NT2/D1 (cell line): ENCODE measurements around the gene UBE4B.
"Not testable (repeated sequence)": the region's sequence is repeated elsewhere in the genome, so short reads cannot be mapped to it uniquely, and the experiment has no call there.

Source experiments
- DNase-seq: peaks from one replicate; pipeline ENCODE4 v3.0.0-alpha.2; 2011; ENCODE audit warnings: low read depth, low spot score
- H3K27me3 ChIP-seq: 2 replicates; pipeline ENCODE4 v1.6.0; 2011; ENCODE audit warnings: mild to moderate bottlenecking; ENCODE audit not compliant: insufficient read length, insufficient read depth
- H3K36me3 ChIP-seq: 2 replicates; pipeline ENCODE4 v1.6.1; 2011; ENCODE audit warnings: mild to moderate bottlenecking, low read length, mixed read lengths; ENCODE audit not compliant: insufficient read depth, insufficient read length
- H3K4me1 ChIP-seq: 2 replicates; pipeline ENCODE4 v1.5.1; 2011; ENCODE audit not compliant: insufficient read depth, insufficient read length
- H3K4me3 ChIP-seq: 2 replicates; pipeline ENCODE4 v1.5.1; 2011; ENCODE audit warnings: low read depth; ENCODE audit not compliant: insufficient read length
- H3K9ac ChIP-seq: 2 replicates; pipeline ENCODE4 v1.6.0; 2011; ENCODE audit warnings: low read depth; ENCODE audit not compliant: insufficient read length
- H3K9me3 ChIP-seq: 2 replicates; pipeline ENCODE4 v1.5.1; 2011; ENCODE audit warnings: mild to moderate bottlenecking, low read length; ENCODE audit not compliant: insufficient read depth
- SUZ12 ChIP-seq: IDR thresholded peaks from 2 replicates; pipeline ENCODE4 v1.6.1; 2011; ENCODE audit not compliant: insufficient read length, insufficient read depth; ENCODE audit errors: extremely low read depth
- YY1 ChIP-seq: IDR thresholded peaks from 2 replicates; pipeline ENCODE4 v1.6.1; 2011; ENCODE audit not compliant: insufficient read length, insufficient read depth
- ZNF274 ChIP-seq: IDR thresholded peaks from 2 replicates; pipeline ENCODE4 v1.6.1; 2011; ENCODE audit warnings: mild to moderate bottlenecking, low read depth, low read length

Gene UBE4B

DNA sequence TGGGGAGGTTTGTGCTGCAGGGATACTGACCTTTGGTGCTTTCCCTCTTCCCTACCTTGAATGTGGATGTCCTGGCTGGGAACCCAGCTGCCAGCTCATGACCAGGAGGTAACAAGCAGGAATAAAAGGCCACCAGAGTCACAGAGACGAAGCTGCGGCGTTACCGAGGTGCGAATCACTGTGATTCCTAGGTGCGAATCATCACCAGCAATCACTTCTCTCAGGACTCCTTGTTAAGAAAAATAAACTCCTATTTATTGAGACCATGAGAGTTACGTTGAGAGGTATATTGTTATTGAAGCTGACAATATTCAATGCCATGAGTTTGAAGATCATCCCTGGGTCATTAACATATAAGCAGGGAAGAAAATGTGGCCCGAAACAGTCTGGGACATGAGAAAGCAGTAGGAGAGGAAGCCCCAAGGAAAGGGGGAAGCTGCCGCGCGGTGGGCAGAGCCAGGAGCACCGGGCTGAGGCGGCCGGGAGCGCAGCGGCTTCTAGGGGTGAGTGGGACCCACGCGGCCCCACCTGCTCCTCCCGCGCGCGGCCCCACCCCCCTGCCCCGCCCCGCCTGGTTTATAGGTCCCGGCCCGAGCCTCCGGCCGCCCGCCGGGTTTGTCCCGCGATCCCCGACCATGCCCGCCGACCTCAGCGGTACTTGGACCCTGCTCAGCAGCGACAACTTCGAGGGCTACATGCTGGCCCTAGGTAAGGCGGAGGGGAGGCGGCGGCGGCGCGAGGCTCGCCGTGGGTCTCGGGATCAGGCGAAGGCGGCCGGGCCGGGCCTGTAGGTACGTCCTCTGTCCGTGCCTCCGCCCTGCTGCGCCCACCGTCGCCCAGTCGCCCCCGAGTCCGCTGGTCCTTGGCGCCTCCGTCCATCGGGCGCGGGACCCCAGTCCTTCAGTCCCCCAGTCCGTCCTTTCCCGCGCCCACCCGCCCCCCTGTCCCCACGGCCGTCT lies 35.9 kb upstream of the UBE4B start, which contains the start of gene RBP7:
Gene RBP7, plus strand, starts transcription at position 605 of the 959 bp plus-strand sequence. Its CDS starts 31 bp downstream, at position 636.
- Histone ChIP-seq H3K36me3 (no peaks in the 10 kb centered on the region), H3K27me3 (peaks cover 30% of the 10 kb centered on the region), H3K4me3 (peak within 1 kb of the TSS; percentile 53), H3K9me3 (no peaks in the 10 kb centered on the region), H3K9ac (peak within 1 kb of the TSS; percentile 50), H3K4me1 (no peaks in the 10 kb centered on the region)
- no peak for DNase-seq
- TF ChIP-seq ZNF274 (no peak), SUZ12 (peak; percentile 44)

DNA sequence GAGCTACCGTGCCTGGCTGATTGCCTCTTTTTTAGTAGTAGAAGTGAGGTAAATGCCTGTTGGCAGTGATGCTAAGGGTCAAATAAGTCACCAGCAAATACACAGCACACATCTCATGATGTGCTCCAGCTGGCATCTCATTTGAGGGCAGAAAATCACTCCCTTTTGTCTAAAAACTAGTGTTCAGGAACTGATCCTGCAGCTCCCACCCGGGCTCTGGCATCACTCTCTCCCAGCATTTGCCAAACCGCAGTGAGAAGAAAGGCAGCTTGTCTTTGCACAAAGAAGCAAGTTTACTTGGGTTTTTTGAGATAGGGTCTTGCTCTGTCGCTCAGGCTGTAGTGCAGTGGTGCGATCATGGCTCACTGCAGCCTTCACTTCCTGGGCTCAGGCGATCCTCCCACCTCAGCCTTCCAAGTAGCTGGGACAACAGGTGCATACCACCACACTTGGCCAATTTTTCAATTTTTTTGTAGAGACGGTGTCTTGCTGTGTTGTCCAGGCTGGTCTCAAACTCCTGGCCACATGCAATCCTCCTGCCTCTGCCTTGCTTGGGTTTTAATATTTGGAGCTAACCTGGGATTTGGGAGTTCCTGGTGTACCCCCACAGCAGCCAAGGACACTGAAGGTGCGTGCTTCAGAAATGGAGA lies 31.6 kb upstream of the UBE4B start:
- TF ChIP-seq ZNF274 (no peak), SUZ12 (no peak), YY1 (no peak)
- H3K4me1 ChIP-seq: no peaks in the 10 kb centered on the region
- H3K36me3 ChIP-seq: no peaks in the 10 kb centered on the region
- no peaks in the 10 kb centered on the region for H3K9me3 ChIP-seq
- H3K27me3 ChIP-seq: peaks cover 29% of the 10 kb centered on the region
- DNase-seq: no peak
- H3K9ac ChIP-seq: no peak overlapping the region
- no peak overlapping the region for H3K4me3 ChIP-seq

DNA sequence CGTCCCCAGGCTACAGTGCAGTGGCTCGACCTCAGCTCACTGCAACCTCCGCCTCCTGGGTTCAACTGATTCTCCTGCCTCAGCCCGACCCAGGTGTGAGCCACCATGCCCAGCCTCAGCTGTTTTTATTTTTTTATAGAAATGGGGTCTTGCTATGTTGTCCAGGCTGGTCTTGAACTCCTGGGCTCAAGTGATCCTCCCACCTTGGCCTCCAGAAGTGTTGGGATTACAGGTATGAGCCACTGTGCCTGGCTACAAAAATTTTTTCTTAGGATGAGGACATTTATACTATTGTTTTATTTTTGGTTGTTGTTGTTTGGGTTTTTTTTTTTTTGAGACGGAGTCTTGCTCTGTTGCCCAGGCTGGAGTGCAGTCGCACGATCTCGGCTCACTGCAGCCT lies 27.5 kb upstream of the UBE4B start:
- not testable (repeated sequence) for DNase-seq, H3K36me3 ChIP-seq, H3K4me1 ChIP-seq, H3K27me3 ChIP-seq, H3K9ac ChIP-seq, H3K4me3 ChIP-seq, H3K9me3 ChIP-seq

DNA sequence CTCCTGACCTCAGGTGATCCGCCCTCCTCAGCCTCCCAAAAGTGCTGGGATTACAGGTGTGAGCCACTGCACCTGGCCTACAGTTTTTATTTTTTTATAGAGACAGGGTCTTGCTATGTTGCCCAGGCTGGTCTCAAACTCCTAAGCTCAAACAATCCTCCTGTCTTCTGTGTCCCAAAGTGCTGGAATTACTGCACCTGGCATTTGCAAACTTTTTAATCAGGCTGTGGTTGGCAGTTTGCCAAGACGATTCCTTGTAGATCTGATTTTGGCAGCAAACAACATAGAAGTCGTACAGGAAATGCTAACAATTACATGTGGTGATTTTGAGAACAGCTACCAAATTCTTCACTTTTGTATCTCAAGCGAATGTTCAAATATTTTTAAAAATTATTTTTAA lies 25.6 kb upstream of the UBE4B start:
- H3K9me3 ChIP-seq: no peaks in the 10 kb centered on the region

DNA sequence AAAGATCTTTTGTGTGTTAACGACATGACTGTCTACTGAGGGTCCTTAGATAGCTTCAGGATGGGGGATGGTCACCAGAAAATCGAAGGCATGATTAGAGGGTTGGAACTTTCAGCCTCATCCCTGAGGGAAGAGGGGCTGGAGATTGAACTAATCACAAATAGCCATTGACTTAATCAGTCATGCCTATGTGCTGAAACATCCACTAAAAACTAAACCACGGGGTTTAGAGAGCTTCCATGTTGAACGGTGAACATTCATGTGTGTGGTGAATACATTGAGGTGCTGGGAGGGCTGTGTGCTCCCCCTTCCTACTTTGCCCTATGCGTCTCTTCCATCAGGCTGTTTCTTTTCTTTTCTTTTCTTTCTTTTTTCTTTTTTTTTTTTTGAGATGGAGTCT lies 18.7 kb upstream of the UBE4B start:
- Histone ChIP-seq H3K4me1 (no peaks in the 10 kb centered on the region), H3K9me3 (no peaks in the 10 kb centered on the region), H3K9ac (no peak overlapping the region), H3K27me3 (no peaks in the 10 kb centered on the region), H3K36me3 (no peaks in the 10 kb centered on the region), H3K4me3 (no peak overlapping the region)
- TF ChIP-seq YY1 (no peak), ZNF274 (no peak), SUZ12 (no peak)
- no peak for DNase-seq

More for the DNA sequence above, 25.6 kb upstream of the UBE4B start:
- Histone ChIP-seq H3K4me1 (no peaks in the 10 kb centered on the region), H3K4me3 (no peak overlapping the region), H3K36me3 (no peaks in the 10 kb centered on the region), H3K9ac (no peak overlapping the region), H3K27me3 (no peaks in the 10 kb centered on the region)
- TF ChIP-seq YY1 (no peak), ZNF274 (no peak), SUZ12 (no peak)
- DNase-seq: no peak

DNA sequence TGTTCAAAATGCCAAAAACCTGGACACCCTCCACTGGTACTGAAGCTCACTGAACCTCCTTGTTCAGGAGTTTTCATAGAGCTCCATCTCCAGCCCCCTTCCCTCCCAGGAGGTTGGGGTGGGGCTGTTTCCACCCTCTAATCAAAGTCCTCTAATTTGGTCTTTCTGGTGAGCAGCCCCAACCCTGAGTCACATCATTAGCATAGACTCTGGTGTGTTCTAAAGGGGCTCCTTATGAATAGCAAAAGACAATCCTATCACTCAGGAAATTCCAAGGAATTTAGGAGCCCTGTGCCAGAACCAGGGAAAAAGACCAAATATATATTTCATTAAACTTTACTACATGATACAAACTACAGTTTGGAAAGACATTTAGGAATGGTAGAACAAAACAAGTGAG lies 13.2 kb upstream of the UBE4B start:
- Histone ChIP-seq H3K4me3 (no peak overlapping the region), H3K9me3 (peaks cover 7% of the 10 kb centered on the region; the same call in 1 of the 2 replicates), H3K4me1 (no peaks in the 10 kb centered on the region), H3K36me3 (no peaks in the 10 kb centered on the region), H3K9ac (no peak overlapping the region), H3K27me3 (no peaks in the 10 kb centered on the region)
- DNase-seq: no peak
- TF ChIP-seq ZNF274 (no peak), YY1 (no peak), SUZ12 (no peak)

DNA sequence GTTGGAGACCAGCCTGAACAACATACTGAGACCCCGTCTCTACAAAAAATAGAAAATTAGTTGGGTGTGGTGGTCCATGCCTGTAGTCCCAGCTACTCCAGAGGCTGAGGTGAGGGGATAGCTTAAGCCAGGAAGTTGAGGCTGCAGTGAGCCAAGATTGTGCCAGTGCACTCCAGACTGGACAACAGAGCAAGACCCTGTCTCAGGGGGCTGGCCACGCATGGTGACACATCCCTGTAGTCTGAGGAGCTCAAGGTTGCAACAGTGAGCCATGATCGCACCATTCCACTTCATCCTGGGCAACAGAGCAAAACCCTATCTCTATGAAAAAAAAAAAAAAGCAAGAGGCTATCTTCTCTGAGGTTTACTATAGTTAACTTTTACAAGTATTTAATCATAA lies 12.7 kb upstream of the UBE4B start:
- Histone ChIP-seq H3K9me3 (peaks cover 7% of the 10 kb centered on the region; the same call in 1 of the 2 replicates), H3K4me1 (no peaks in the 10 kb centered on the region), H3K9ac (no peak overlapping the region), H3K4me3 (no peak overlapping the region), H3K27me3 (no peaks in the 10 kb centered on the region), H3K36me3 (no peaks in the 10 kb centered on the region)
- DNase-seq: no peak
- TF ChIP-seq SUZ12 (no peak), YY1 (no peak), ZNF274 (no peak)

DNA sequence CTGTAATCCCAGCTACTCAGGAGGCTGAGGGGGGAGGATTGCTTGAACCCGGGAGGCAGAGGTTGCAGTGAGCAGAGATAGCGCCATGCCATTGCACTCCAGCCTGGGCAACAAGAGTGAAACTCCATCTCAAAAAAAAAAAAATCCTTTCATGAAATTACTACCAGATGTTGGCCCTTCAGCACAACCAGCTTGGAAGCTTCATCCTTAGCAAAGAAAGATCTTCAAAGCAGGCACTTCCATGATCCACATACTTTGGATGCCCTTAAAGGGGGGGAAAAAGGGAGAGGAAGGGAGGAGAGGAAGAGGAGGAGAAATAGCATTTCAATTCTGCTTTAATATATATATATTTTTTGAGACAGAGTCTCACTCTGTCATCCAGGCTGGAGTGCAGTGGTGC lies 12.1 kb upstream of the UBE4B start:
- not testable (repeated sequence) for H3K4me3 ChIP-seq, H3K4me1 ChIP-seq, DNase-seq, H3K27me3 ChIP-seq, H3K9me3 ChIP-seq, H3K9ac ChIP-seq, H3K36me3 ChIP-seq

DNA sequence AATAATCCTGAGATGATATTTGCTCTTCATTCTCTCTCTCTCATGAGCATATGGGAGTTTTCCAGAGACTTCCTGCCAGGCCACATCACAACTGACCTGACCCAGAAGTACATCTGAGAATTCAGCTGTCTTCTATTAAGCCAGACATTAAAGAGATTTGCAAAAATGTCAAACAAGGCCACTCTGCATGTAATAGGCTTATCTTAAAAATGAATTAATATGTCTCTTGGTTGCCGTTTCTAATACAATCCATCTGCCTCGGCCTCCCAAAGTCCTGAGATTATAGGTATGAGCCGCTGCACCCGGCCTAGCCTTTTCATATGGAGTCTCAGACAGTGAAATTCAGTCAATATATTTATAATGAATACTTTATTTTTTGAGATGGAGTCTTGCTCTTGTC lies 10.8 kb upstream of the UBE4B start:
- not testable (repeated sequence) for H3K4me3 ChIP-seq, H3K9ac ChIP-seq, H3K9me3 ChIP-seq, H3K4me1 ChIP-seq, DNase-seq, H3K27me3 ChIP-seq, H3K36me3 ChIP-seq
